CD4-positive, alpha-beta T cell treated with Interleukin-17A for 4 hours (primary cell): Measurements from ENCODE around the gene ARPC1A.

ENCODE experiments used
- DNase-seq: peaks from one replicate; pipeline ENCODE4 v3.0.0-alpha.2; 2020; ENCODE audit warnings: mixed read lengths

The ARPC1A gene

GRCh38 chr7:99390941-99391602, 65.4 kb downstream of the ARPC1A start:
- DNase-seq: no peak

GRCh38 chr7:99392046-99392445, 66.3 kb downstream of the ARPC1A start:
- no peak for DNase-seq

GRCh38 chr7:99392659-99393354, 67.1 kb downstream of the ARPC1A start:
- DNase-seq: peak; percentile 90

- no peak for DNase-seq
Measured at GRCh38 chr7:99393355-99394187, 67.9 kb downstream of the ARPC1A start.

- no peak for DNase-seq
Measured at GRCh38 chr7:99394188-99394502, 68.4 kb downstream of the ARPC1A start.

GRCh38 chr7:99395616-99396327, 70.1 kb downstream of the ARPC1A start:
- no peak for DNase-seq

- DNase-seq: no peak
Measured at GRCh38 chr7:99396418-99397296, 71.0 kb downstream of the ARPC1A start.

GRCh38 chr7:99397297-99397983, 71.7 kb downstream of the ARPC1A start:
- no peak for DNase-seq

- no peak for DNase-seq
Measured at GRCh38 chr7:99398891-99399445, 73.3 kb downstream of the ARPC1A start.

- DNase-seq: no peak
Measured at GRCh38 chr7:99399597-99399996, 73.9 kb downstream of the ARPC1A start.

- DNase-seq: no peak
Measured at GRCh38 chr7:99402854-99403253, 77.2 kb downstream of the ARPC1A start.

- DNase-seq: no peak
Measured at GRCh38 chr7:99403764-99404163, 78.1 kb downstream of the ARPC1A start.

GRCh38 chr7:99404235-99404976, 78.7 kb downstream of the ARPC1A start:
- no peak for DNase-seq

GRCh38 chr7:99404977-99405320, 79.3 kb downstream of the ARPC1A start:
- DNase-seq: no peak

- DNase-seq: no peak
Measured at GRCh38 chr7:99406557-99406956, 80.9 kb downstream of the ARPC1A start.

GRCh38 chr7:99407872-99408378, 82.2 kb downstream of the ARPC1A start:
- DNase-seq: peak; percentile 39

GRCh38 chr7:99408379-99409191, 82.9 kb downstream of the ARPC1A start, which contains the start of the genes BUD31 and PDAP1:
BUD31 (plus strand) TSS chr7:99408969; CDS start chr7:99411093, 2,124 bp downstream.
PDAP1 (minus strand) TSS chr7:99408597; CDS start chr7:99408548, 49 bp downstream.
- DNase-seq: peak; percentile 91

GRCh38 chr7:99409192-99409572, 83.5 kb downstream of the ARPC1A start:
- no peak for DNase-seq

GRCh38 chr7:99409806-99410205, 84.1 kb downstream of the ARPC1A start:
- DNase-seq: no peak
